ENCODE results near the gene FBXW8. TPM values are rescaled to one million over a fixed set of nuclear protein-coding genes. Genes with fewer than 3 reads are reported as not detected.

The FBXW8 gene
- total and polyA plus RNA-seq, 4 donors, result 1.9 to 7.1 (median 4.9) TPM

DNA sequence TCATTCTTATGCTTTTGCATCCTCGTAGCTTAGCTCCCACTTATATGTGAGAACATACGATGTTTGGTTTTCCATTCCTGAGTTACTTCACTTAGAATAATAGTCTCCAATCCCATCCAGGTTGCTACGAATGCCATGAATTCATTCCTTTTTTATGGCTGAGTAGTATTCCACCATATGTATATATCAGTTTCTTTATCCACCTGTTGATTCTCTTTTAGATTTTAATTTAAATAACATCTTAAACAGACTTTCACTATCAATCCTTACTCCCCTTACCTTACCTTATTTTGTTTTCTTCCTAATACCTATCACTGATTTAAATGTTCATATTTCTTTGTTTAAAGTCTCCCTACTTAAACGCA is 488 bp upstream of the FBXW8 start:
- no peaks in the 10 kb centered on the region for H3K27me3 ChIP-seq (ENCODE audit: control insufficient read depth in 4 of 4, insufficient read depth in 4 of 4, low read length in 3 of 4)
- no peak overlapping the region for H3K9ac ChIP-seq (ENCODE audit: low read depth in 1 of 2, low read length in 2 of 2)
- TF ChIP-seq, protein P1, sequence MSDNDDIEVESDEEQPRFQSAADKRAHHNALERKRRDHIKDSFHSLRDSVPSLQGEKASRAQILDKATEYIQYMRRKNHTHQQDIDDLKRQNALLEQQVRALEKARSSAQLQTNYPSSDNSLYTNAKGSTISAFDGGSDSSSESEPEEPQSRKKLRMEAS (IDR thresholded peaks at IDR 0.05), result no peak
- TF ChIP-seq FOXA2 (IDR thresholded peaks at IDR 0.05) (no peak), SP1 (IDR thresholded peaks at IDR 0.05) (no peak), GABPA (IDR thresholded peaks at IDR 0.05 in 1 of 2, conservative IDR thresholded peaks at IDR 0.05 in 1 of 2) (no peak), JUND (IDR thresholded peaks at IDR 0.05) (no peak), RAD21 (IDR thresholded peaks at IDR 0.05) (no peak), EGR1 (IDR thresholded peaks at IDR 0.05; ENCODE audit: low read depth in 2 of 2) (no peak), HNF4A (conservative IDR thresholded peaks at IDR 0.05) (no peak), RXRA (IDR thresholded peaks at IDR 0.05) (no peak), NR2F2 (IDR thresholded peaks at IDR 0.05) (no peak)
- TF ChIP-seq, protein P2, sequence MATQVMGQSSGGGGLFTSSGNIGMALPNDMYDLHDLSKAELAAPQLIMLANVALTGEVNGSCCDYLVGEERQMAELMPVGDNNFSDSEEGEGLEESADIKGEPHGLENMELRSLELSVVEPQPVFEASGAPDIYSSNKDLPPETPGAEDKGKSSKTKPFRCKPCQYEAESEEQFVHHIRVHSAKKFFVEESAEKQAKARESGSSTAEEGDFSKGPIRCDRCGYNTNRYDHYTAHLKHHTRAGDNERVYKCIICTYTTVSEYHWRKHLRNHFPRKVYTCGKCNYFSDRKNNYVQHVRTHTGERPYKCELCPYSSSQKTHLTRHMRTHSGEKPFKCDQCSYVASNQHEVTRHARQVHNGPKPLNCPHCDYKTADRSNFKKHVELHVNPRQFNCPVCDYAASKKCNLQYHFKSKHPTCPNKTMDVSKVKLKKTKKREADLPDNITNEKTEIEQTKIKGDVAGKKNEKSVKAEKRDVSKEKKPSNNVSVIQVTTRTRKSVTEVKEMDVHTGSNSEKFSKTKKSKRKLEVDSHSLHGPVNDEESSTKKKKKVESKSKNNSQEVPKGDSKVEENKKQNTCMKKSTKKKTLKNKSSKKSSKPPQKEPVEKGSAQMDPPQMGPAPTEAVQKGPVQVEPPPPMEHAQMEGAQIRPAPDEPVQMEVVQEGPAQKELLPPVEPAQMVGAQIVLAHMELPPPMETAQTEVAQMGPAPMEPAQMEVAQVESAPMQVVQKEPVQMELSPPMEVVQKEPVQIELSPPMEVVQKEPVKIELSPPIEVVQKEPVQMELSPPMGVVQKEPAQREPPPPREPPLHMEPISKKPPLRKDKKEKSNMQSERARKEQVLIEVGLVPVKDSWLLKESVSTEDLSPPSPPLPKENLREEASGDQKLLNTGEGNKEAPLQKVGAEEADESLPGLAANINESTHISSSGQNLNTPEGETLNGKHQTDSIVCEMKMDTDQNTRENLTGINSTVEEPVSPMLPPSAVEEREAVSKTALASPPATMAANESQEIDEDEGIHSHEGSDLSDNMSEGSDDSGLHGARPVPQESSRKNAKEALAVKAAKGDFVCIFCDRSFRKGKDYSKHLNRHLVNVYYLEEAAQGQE (IDR thresholded peaks at IDR 0.05), result no peak
- TF ChIP-seq, protein P3, sequence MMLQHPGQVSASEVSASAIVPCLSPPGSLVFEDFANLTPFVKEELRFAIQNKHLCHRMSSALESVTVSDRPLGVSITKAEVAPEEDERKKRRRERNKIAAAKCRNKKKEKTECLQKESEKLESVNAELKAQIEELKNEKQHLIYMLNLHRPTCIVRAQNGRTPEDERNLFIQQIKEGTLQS (IDR thresholded peaks at IDR 0.05), result no peak
- TF ChIP-seq, protein P4, sequence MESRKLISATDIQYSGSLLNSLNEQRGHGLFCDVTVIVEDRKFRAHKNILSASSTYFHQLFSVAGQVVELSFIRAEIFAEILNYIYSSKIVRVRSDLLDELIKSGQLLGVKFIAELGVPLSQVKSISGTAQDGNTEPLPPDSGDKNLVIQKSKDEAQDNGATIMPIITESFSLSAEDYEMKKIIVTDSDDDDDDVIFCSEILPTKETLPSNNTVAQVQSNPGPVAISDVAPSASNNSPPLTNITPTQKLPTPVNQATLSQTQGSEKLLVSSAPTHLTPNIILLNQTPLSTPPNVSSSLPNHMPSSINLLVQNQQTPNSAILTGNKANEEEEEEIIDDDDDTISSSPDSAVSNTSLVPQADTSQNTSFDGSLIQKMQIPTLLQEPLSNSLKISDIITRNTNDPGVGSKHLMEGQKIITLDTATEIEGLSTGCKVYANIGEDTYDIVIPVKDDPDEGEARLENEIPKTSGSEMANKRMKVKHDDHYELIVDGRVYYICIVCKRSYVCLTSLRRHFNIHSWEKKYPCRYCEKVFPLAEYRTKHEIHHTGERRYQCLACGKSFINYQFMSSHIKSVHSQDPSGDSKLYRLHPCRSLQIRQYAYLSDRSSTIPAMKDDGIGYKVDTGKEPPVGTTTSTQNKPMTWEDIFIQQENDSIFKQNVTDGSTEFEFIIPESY (IDR thresholded peaks at IDR 0.05), result no peak
- TF ChIP-seq, protein P5, sequence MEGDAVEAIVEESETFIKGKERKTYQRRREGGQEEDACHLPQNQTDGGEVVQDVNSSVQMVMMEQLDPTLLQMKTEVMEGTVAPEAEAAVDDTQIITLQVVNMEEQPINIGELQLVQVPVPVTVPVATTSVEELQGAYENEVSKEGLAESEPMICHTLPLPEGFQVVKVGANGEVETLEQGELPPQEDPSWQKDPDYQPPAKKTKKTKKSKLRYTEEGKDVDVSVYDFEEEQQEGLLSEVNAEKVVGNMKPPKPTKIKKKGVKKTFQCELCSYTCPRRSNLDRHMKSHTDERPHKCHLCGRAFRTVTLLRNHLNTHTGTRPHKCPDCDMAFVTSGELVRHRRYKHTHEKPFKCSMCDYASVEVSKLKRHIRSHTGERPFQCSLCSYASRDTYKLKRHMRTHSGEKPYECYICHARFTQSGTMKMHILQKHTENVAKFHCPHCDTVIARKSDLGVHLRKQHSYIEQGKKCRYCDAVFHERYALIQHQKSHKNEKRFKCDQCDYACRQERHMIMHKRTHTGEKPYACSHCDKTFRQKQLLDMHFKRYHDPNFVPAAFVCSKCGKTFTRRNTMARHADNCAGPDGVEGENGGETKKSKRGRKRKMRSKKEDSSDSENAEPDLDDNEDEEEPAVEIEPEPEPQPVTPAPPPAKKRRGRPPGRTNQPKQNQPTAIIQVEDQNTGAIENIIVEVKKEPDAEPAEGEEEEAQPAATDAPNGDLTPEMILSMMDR (IDR thresholded peaks at IDR 0.05; ENCODE audit: low read depth, low read length, missing input control), result no peak
- 68% methylated on average over 4 of the region's 4 CpGs for WGBS
- no peak for DNase-seq (ENCODE audit: low spot score)
- no peaks in the 10 kb centered on the region for H3K36me3 ChIP-seq (ENCODE audit: control insufficient read depth in 4 of 4, insufficient read depth in 3 of 4, low read depth in 1 of 4, low read length in 3 of 4)
- H3K4me1 ChIP-seq (ENCODE audit: control insufficient read depth in 4 of 4, insufficient read depth in 4 of 4, low read length in 3 of 4), result peaks cover 4 to 10% (median 9%) of the 10 kb centered on the region in 4 donors
- H3K4me3 ChIP-seq (ENCODE audit: low read depth in 1 of 3, low read length in 3 of 3), result peak overlapping the region in 2 of 3 donors; percentile 69 to 91
- H3K9me3 ChIP-seq (ENCODE audit: control insufficient read depth in 4 of 4, low read length in 3 of 4), result no peaks in the 10 kb centered on the region
- no peak overlapping the region for H3K27ac ChIP-seq (ENCODE audit: low read depth in 1 of 2, low read length in 2 of 2)

DNA sequence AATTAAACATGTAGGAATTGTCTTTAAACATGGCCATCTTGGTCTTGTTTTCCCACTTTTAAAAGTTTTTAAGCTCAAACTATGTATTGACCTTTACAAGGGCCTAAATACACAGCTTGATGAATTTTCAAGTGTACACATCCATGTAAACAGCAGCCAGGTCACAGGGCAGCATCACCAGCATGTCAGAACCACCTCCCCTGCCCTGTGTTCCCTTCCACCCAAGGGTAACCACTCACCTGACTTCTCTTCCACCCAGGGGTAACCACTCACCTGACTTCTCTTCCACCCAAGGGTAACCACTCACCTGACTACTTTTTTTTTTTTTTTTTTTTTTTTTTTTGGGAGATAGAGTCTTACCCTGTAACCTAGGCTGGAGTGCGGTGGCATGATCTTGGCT is 4.6 kb downstream of the FBXW8 start:
- Histone ChIP-seq H3K36me3 (ENCODE audit: control insufficient read depth in 4 of 4, insufficient read depth in 3 of 4, low read depth in 1 of 4, low read length in 3 of 4) (peaks cover 0 to 2% (median 0%) of the 10 kb centered on the region in 4 donors), H3K27ac (ENCODE audit: low read depth in 1 of 2, low read length in 2 of 2) (no peak overlapping the region), H3K9me3 (ENCODE audit: control insufficient read depth in 4 of 4, low read length in 3 of 4) (no peaks in the 10 kb centered on the region), H3K27me3 (ENCODE audit: control insufficient read depth in 4 of 4, insufficient read depth in 4 of 4, low read length in 3 of 4) (no peaks in the 10 kb centered on the region), H3K4me3 (ENCODE audit: low read depth in 1 of 3, low read length in 3 of 3) (no peak overlapping the region), H3K4me1 (ENCODE audit: control insufficient read depth in 4 of 4, insufficient read depth in 4 of 4, low read length in 3 of 4) (peaks cover 4 to 19% (median 12%) of the 10 kb centered on the region in 4 donors), H3K9ac (ENCODE audit: low read depth in 1 of 2, low read length in 2 of 2) (no peak overlapping the region)
- WGBS, result 100% methylated on average over 1 of the region's 1 CpG
- no peak for DNase-seq (ENCODE audit: low spot score)
- TF ChIP-seq, protein P5 (IDR thresholded peaks at IDR 0.05; ENCODE audit: low read depth, low read length, missing input control), result no peak
- no peak for TF ChIP-seq YY1 (IDR thresholded peaks at IDR 0.05)
- TF ChIP-seq, protein P4 (IDR thresholded peaks at IDR 0.05), result no peak
- TF ChIP-seq GABPA (IDR thresholded peaks at IDR 0.05 in 1 of 2, conservative IDR thresholded peaks at IDR 0.05 in 1 of 2), result no peak
- TF ChIP-seq SP1 (IDR thresholded peaks at IDR 0.05), result no peak
- TF ChIP-seq TAF1 (conservative IDR thresholded peaks at IDR 0.05), result no peak
- no peak for TF ChIP-seq HNF4G (IDR thresholded peaks at IDR 0.05)
- TF ChIP-seq FOXA2 (IDR thresholded peaks at IDR 0.05), result no peak

Measured in liver (tissue), 9 donors.